OCI-LY7 (cell line): ENCODE data around the gene RPL35. TPM values are rescaled to one million over a fixed set of nuclear protein-coding genes. Genes with fewer than 3 reads are reported as not detected.

Experiments used
- BruUV-seq: library from RNA; stranded (reverse); fragments of 400-500 nt; replicated peaks from 2 replicates; lab custom pipeline; 2021; lab: Mats Ljungman, UMichigan
- CTCF ChIA-PET: fragments of 300-600 bp; sonication (Branson Sonifier 250); formaldehyde crosslinking; loops from one replicate; lab custom pipeline; 2022; ENCODE audit warnings: antibody characterized with exemption; ENCODE audit not compliant: unreplicated experiment; lab: Charles Lee
- POLR2A ChIA-PET: fragments of 300-600 bp; sonication (Branson Sonifier 250); formaldehyde crosslinking; loops from one replicate; lab custom pipeline; 2022; ENCODE audit warnings: antibody characterized with exemption; lab: Charles Lee
- DNase-seq: peaks from one replicate; pipeline ENCODE4 v3.0.0-alpha.2; 2015; ENCODE audit warnings: low spot score
- H2AFZ ChIP-seq: fragments of 200-600 bp; sonication (generic), shearing (Covaris generic); 2 replicates; pipeline ENCODE4 v1.6.1; 2014; ENCODE audit warnings: mild to moderate bottlenecking, antibody characterized with exemption, low read length, moderate library complexity
- H3K27ac ChIP-seq: fragments of 200-600 bp; sonication (generic); 2 replicates; pipeline ENCODE4 v1.5.1; 2014; ENCODE audit warnings: mixed run types, low read depth, mild to moderate bottlenecking, moderate library complexity, low read length, inconsistent platforms; ENCODE audit not compliant: poor library complexity, severe bottlenecking
- H3K36me3 ChIP-seq: fragments of 200-600 bp; sonication (generic); 2 replicates; pipeline ENCODE4 v1.6.1; 2014; ENCODE audit warnings: mild to moderate bottlenecking, antibody characterized with exemption, low read length, moderate library complexity, mixed read lengths; ENCODE audit not compliant: insufficient read depth
- H3K4me1 ChIP-seq: fragments of 200-600 bp; sonication (generic); 2 replicates; pipeline ENCODE4 v1.5.1; 2014; ENCODE audit warnings: mild to moderate bottlenecking, low read length; ENCODE audit not compliant: insufficient read depth, poor library complexity, severe bottlenecking
- H3K4me2 ChIP-seq: fragments of 200-600 bp; sonication (generic); 2 replicates; pipeline ENCODE4 v1.6.1; 2014; ENCODE audit warnings: mild to moderate bottlenecking, low read length
- H3K4me3 ChIP-seq: fragments of 200-600 bp; sonication (generic); 2 replicates; pipeline ENCODE4 v1.5.1; 2014; ENCODE audit warnings: mild to moderate bottlenecking, low read depth, low read length; ENCODE audit not compliant: poor library complexity, severe bottlenecking
- H3K79me2 ChIP-seq: fragments of 200-600 bp; sonication (generic); 2 replicates; pipeline ENCODE4 v1.6.1; 2016; ENCODE audit warnings: low read depth, mild to moderate bottlenecking, low read length, moderate library complexity, mixed read lengths; ENCODE audit not compliant: insufficient read depth
- H3K9me2 ChIP-seq: fragments of 200-600 bp; sonication (generic); 2 replicates; pipeline ENCODE4 v1.6.1; 2016; ENCODE audit warnings: mild to moderate bottlenecking, low read length, mixed read lengths; ENCODE audit not compliant: insufficient read depth
- H3K9me3 ChIP-seq: fragments of 200-600 bp; sonication (generic); 2 replicates; pipeline ENCODE4 v1.6.1; 2014; ENCODE audit warnings: mild to moderate bottlenecking, mixed run types, low read length, mixed read lengths
- H4K20me1 ChIP-seq: fragments of 200-600 bp; sonication (generic); 2 replicates; pipeline ENCODE4 v1.6.1; 2014; ENCODE audit warnings: mild to moderate bottlenecking, antibody characterized with exemption, low read length, moderate library complexity, mixed read lengths; ENCODE audit not compliant: insufficient read depth
- CTCF ChIP-seq: fragments of 200-600 bp; sonication (generic); conservative IDR thresholded peaks from 2 replicates; pipeline ENCODE4 v1.5.1; 2014; ENCODE audit warnings: mild to moderate bottlenecking, antibody characterized with exemption, low read length, moderate library complexity, mixed read lengths
- EZH2phosphoT487 ChIP-seq: fragments of 200-600 bp; sonication (generic); IDR thresholded peaks from 2 replicates; pipeline ENCODE4 v1.6.1; 2018; ENCODE audit warnings: low read depth, borderline replicate concordance, mild to moderate bottlenecking, mixed run types, antibody characterized with exemption, low read length, moderate library complexity, mixed read lengths
- intact Hi-C: fragments of 100-400 bp; cut with micrococcal nuclease; formaldehyde crosslinking; loops from one replicate; pipeline ENCODE4 v1.10.0; 2022; ENCODE audit not compliant: unreplicated experiment
- total RNA-seq, 2 experiments: library from RNA; depleted of rRNA in 1 of 2; stranded (reverse); fragments of >200 nt in 1 of 2; shearing (Covaris generic) in 1 of 2; gene quantifications; 2 replicates each; pipeline ENCODE4 v1.2.3, GENCODE V29; 2014 to 2022

Gene RPL35
- total RNA-seq, 2 experiments from 2014 or later, result 1,713 to 6,190 TPM

- no peak overlapping the region for H2AFZ ChIP-seq
- H3K27ac ChIP-seq, result no peak overlapping the region
- H3K9me2 ChIP-seq, result no peaks in the 10 kb centered on the region
- BruUV-seq, result no TSS peak
- no peak overlapping the region for H3K4me3 ChIP-seq
- no peaks in the 10 kb centered on the region for H3K79me2 ChIP-seq
- no peak overlapping the region for H3K4me2 ChIP-seq
- POLR2A ChIA-PET, result no interaction called here
- intact Hi-C loops, result no loop called here
- no peaks in the 10 kb centered on the region for H3K9me3 ChIP-seq
- DNase-seq, result no peak
- H4K20me1 ChIP-seq, result no peaks in the 10 kb centered on the region
- H3K36me3 ChIP-seq, result no peaks in the 10 kb centered on the region
- H3K4me1 ChIP-seq, result peaks cover 35% of the 10 kb centered on the region
- CTCF ChIA-PET, result no interaction called here
- TF ChIP-seq CTCF (no peak), EZH2phosphoT487 (no peak)
Observed at GRCh38 chr9:124820698-124821623, 40.8 kb downstream of the RPL35 start.

- intact Hi-C loops, result no loop called here
- DNase-seq, result peak; percentile 62
- Histone ChIP-seq H3K4me1 (peaks cover 18% of the 10 kb centered on the region), H3K27ac (peak overlapping the region; percentile 58), H2AFZ (peak overlapping the region; percentile 95), H4K20me1 (no peaks in the 10 kb centered on the region), H3K4me3 (peak overlapping the region; percentile 43), H3K9me2 (no peaks in the 10 kb centered on the region), H3K9me3 (no peaks in the 10 kb centered on the region), H3K79me2 (no peaks in the 10 kb centered on the region), H3K4me2 (peak overlapping the region; percentile 73), H3K36me3 (no peaks in the 10 kb centered on the region)
- TF ChIP-seq EZH2phosphoT487 (no peak), CTCF (no peak)
- CTCF ChIA-PET, result no interaction called here
- BruUV-seq, result no TSS peak
- POLR2A ChIA-PET, result interaction anchor here (0.6 to 1.0 kb wide), 4 partner anchors 9 to 251 kb away, joined by 3 to 7 read pairs (median 4); no protein-coding TSS in a partner anchor
Observed at GRCh38 chr9:124818431-124819281, 43.1 kb downstream of the RPL35 start.
